Renal pelvis (tissue), 12 donors: ENCODE results near the gene VSIG10L2. TPM values are rescaled to one million over a fixed set of nuclear protein-coding genes. Genes with fewer than 3 reads are reported as not detected.
A peak's percentile ranks its signal among the peaks of the same experiment; 100 is the strongest.
"Not testable (repeated sequence)": the region's sequence is repeated elsewhere in the genome, so short reads cannot be mapped to it uniquely, and the experiment has no call there.

ENCODE experiments used
- DNase-seq: peaks from one replicate; pipeline ENCODE4 v3.0.0-alpha.2; 2013
- long read RNA-seq, 16 experiments: transcript quantifications; one replicate each; lab custom pipeline, GENCODE V29; 2026
- polyA plus RNA-seq, 3 donors: library from polyadenylated mRNA; unstranded; fragments of 120-200 nt; gene quantifications; one replicate each; pipeline ENCODE4 v1.2.1, GENCODE V29; 2013; ENCODE audit not compliant: insufficient read length in 3 of 3

Gene VSIG10L2
- polyA plus RNA-seq: under 1 TPM in 1 of 3 donors, not detected in 2; 0.06 TPM
- long read RNA-seq, donor 1: 0 reads
- long read RNA-seq, donor 2: 0 reads
- long read RNA-seq, donor 3: 0 reads
- long read RNA-seq, donor 4: 0 reads
- long read RNA-seq, donor 5: 0 reads
- long read RNA-seq, donor 6: 0 reads
- long read RNA-seq, donor 7: 0 reads
- long read RNA-seq, donor 8: 0 reads
- long read RNA-seq, donor 9: 0 reads
- long read RNA-seq, donor 10: 0 reads
- long read RNA-seq, donor 11: 0 reads
- long read RNA-seq, donor 12: 0 reads
- long read RNA-seq, donor 13: 0 reads
- long read RNA-seq, donor 14: 0 reads
- long read RNA-seq, donor 15: 0 reads
- long read RNA-seq, donor 16: 0 reads

DNA sequence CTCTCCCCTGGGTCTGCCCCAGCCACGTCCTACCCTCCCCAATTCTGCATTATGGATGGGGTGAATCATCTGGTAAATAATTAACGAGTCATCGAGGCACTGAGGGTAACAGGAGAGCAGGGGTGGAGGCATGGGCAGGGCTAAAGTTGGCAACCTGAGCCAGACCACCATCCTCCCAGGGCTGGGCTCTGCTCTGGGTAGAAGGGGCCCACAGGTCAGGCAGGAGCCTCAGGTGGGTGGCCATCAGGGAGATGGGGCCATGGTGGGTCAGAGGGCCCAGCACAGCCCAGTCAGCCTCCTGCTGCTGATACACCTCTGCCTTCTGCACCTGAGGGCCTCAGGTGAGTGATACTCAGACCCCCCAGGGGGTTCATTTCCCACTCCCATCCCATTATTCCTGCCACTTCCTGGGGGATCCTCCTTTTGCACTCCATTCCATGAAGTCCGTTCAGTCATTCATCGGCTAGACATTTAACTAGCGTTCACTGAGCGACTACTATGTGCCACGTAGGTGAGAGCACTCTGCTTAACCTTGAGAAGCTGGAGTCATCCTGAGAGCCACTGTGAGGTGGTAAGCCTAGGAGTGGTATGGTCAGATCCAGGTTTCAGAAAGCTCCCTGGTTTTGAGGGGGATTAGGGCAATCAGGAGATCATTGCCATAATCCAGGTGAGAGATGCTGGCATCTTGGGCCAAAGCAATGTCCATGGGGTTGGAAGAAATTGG is at the start of gene VSIG10L2:
TSS of gene VSIG10L2 (plus strand) at position 248 of the 724 bp plus-strand sequence. CDS start at position 260, 12 bp downstream.
- DNase-seq: no peak

DNA sequence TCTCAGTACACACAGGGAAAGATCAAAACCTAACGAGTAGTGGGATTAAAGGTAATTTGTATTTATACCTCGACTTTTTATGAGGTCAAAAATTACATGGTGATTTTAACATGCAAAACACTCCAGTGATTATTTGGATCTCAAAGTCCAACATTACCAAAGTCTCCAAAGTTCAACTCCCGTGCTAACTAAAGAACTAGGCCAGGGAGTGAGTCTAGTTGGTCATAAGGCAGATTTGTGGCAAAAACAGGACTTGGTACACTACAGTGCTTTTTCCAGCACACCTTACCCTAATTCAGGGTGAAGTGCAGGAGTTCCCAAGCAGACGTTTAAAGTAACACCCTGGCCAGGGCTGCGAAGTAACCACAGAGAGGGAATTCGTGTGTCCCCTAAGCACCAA is 44.0 kb upstream of the VSIG10L2 start:
- no peak for DNase-seq

DNA sequence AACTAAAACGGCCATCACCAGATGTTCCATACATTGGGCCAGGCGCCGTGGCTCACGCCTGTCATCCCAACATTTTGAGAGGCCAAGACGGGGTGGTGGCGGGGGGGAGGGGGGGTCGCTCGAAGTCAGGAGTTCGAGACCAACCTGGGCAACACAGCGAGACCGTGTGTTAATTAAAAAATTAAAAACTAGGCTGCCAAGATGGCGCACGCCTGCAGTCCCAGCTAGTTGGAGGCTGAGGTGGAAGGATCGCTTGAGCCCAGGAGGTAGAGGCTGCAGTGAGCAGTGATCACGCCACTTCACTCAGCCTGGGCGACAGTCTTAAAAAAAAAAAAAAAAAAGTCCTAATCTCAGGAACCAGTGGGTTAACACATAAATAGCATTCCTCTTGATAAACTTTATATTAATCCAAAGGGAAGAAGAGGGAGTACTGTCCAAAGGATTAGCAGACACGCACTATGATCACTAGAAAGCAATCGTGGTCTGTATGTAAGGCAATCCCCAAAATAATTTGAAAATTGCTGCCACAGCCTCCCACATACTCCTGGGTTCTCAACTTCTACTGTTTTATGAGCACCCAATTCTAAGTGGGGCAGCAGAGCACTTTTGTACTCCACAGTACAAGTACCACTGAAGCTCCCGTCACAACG is 43.4 kb upstream of the VSIG10L2 start:
- peak; percentile 4 for DNase-seq

DNA sequence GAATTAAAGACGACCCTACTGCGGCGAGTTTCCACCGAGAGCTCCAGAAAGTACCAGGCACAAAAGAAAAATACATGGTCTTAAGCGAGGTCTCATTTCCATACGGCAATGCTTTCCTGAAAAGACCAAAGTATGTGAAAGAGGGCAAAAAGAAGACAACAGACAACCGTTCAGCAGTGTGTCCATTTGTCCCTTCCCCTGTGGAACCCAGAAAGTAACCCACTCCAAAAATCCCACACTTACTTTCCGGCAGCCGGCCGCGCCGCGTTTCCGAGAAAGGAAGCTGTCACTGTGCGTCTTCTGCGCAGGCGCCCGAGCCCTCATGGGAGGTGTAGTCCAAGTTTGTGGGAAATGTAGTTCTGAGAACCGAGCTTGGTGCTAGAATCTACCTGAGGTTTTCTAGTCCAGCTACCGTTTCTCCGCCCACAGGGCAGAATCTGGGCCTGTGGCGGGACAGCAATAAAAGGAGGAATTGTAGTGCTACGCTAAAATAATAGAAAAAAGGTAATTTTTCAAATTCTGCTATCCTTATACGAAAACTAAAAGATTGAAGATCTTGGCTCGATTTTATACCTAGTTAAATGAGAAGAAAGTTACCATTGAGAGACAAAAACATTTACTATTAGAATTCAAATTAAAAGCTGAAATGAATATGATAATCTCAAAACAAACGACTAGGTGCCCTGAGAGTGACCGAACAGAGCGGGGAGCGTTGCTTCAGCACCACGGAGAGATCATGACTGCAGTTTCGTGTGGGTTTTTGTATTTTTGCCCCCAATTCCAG is 42.7 kb upstream of the VSIG10L2 start, which contains the start of gene PUS3:
TSS of gene PUS3 (minus strand) at position 280 of the 784 bp plus-strand sequence. CDS start 6,922 bp downstream, outside the sequence.
- DNase-seq: peak; percentile 90

DNA sequence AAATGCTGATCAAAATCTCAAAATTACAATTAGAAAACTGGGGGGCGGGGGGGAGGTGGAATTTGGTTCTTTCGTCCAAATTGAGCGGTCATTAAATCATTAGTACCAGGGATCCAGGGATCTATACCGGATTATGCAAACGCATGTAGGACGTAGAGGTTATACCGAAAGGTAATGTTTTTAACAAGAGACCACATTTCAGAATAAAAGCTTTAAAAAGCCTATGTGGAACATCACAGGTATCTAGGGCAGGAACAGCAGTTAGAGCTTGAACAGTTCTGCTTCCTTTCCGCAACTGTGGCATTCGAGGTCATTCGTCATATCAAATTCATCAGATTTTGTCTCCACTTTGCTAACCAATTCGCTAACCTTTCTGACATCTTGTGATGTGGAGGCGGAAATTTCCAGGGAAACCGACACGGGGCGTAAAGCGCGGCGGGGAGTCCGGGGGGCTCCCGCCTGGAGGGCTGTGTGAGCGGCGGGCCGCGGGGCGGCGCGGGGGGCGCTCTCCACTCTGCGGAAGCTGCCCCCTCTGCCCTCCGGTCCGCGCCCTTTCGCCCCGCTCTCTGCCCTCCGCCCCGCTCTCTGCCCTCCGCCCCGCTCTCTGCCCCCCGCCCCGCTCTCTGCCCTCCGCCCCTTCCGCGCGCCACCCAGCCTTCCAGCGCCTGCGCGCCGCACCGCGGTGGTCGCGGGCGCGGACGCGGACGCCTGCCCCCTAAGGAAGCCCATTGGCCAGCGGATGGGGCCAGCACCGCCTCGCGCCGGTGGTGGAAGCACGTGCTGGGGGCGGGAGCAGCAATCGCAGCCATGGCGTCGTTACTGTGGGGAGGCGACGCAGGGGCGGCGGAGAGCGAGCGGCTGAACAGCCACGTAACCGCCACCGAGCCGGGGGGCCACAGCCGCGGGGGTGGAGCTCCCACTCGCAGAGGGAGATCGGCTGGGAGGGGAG is 41.9 kb upstream of the VSIG10L2 start, which contains the start of gene DDX25:
TSS of gene DDX25 (plus strand) at position 798 of the 949 bp plus-strand sequence. CDS start at position 808, 10 bp downstream.
- peak; percentile 51 for DNase-seq

DNA sequence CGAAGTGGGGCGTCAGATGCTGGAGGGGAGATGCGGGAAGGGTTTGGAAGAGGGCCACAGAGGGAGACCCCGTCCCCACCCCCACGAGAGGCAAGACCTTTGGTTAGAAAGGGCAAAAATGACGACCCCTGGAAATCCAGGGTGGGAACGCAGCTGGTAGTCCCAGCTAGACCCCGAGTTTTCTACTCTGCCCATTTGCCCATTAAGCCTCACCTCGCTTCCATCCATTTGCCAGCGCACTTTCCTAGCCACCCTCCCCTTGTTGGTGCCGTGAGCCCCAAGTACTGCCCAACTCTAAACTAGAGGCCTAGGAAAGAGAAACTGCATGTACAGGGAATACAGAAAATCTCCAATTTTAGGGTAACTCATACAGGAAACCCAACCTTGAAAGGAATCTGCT is 41.2 kb upstream of the VSIG10L2 start:
- DNase-seq: no peak

DNA sequence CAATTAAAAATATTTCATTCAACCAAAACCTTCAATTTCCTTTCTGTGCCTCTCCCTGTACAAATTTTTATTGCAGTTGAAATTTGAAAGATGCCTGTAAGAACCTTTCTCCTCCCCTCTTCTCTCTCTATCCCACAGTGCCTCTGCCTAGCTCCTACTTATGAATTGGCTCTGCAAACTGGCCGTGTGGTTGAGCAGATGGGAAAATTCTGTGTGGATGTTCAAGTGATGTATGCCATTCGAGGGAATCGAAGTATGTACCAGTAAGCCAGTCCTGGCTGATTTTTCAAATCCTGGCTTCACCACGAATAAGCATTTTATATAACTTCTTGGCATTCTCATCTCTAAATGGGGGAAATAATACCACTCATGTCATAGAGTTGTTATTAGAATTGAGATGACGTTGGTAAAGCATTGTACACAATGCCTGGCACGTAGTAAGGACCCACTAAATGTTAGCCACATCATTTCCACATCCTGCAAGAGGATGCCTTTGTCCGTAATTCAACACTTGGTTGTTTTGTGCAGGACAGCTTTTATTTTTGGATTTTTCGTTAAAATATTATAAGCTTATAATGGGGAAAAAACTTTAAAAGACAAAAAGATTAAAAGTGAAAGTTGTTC is 35.5 kb upstream of the VSIG10L2 start:
- no peak for DNase-seq

DNA sequence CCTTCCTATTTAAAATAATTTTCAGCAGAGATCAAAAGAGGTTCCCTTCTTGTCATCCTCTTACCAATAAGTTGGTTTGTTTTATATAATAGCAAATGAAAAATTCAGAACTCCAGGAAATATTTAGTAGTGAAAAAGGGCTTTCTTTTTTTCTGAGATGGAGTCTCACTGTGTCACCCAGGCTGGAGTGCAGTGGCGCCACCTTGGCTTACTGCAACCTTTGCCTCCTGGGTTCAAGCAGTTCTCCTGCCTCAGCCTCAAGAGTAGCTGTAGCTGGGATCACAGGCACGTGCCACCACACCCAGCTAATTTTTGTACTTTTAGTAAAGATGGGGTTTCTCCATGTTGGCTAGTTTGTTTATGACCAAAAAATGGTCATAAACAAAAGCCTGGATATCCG is 31.2 kb upstream of the VSIG10L2 start:
- not testable (repeated sequence) for DNase-seq

DNA sequence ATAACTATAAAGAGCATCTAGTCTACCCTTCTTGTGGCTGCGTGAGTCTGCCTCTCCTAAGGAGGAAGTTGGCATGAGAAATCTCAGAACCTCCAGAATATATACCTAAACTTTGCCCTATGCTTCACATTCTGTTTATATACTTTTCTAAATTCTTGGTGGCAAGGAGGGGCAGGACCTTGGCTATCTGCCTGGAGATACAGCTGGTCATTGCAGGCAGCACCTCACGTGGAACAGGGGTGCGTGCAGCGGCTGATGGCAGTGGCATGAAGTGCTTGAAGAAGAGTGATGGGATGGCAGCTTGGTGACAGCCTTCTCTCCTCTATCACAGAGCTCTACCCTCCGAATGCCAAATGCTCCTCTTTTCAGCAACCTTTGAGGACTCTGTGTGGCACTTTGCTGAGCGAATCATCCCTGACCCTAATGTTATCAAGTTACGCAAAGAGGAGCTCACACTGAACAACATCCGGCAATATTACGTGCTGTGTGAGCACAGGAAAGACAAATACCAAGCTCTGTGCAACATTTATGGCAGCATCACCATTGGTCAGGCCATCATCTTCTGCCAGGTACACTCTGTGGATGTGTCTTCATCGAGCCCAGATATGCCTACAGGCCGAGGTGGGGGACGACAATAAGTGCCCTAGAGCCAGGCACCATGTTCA is 29.0 kb upstream of the VSIG10L2 start:
- peak; percentile 14 for DNase-seq

DNA sequence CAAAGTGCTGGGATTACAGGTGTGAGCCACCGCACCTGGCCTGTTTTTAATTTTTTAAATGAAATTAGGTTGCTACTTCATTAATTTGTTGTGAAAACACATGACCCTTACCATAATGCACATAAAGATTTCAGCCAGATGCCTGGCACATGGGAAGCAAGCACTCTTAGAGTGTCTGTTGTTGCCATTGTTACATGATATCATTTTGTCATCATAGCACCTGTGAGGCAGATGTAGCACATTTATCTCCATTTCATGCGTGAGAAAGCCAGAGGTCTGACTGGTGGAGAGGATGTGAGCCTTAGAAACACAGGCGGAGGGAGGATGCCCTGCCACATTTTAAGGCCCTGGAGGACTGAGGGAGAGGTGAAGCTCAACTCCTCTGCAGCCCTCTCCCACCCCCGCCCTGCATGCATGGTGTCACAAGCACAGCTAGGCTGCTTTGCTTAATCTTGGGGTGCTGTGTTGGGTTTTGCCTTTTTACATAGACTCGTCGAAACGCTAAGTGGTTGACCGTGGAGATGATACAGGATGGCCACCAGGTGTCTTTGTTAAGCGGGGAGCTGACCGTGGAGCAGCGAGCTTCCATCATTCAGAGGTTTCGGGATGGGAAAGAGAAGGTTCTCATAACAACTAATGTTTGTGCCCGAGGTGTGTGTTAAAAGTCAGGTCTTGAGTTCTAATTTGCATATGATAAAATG is 27.6 kb upstream of the VSIG10L2 start:
- DNase-seq: no peak

DNA sequence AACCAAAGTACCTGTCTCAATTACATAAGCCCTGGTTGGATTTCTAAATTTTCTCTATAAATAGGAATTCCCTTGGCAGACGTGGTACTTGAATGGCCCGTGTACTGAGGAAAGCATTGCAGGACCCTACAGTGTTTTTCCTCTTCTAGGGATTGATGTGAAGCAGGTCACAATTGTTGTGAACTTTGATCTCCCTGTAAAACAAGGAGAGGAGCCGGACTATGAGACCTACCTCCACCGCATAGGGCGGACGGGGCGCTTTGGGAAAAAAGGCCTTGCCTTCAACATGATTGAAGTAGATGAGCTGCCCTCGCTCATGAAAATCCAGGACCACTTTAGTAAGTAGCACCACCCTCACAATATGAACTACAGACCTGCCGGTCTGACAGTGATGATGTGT is 24.8 kb upstream of the VSIG10L2 start:
- DNase-seq: no peak

DNA sequence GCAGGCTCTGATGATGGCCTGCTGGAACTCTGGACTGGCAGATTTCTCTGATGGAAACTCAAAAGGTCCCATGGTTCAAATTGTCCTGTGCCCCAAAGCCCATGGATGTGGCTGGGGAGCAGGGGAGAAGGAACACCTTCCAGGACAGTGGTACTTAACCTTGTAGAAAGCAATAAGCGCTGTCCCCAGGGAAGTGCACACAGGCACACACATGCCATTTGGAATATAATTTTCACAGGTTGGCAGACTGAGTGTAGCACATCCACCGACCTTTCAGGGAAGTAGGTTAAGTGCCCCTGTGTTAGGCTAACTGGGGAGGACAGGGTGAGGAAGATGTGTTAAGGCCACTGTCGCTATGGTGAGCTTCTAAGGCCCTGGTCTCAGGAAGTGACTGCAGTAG is 23.7 kb upstream of the VSIG10L2 start:
- DNase-seq: no peak

DNA sequence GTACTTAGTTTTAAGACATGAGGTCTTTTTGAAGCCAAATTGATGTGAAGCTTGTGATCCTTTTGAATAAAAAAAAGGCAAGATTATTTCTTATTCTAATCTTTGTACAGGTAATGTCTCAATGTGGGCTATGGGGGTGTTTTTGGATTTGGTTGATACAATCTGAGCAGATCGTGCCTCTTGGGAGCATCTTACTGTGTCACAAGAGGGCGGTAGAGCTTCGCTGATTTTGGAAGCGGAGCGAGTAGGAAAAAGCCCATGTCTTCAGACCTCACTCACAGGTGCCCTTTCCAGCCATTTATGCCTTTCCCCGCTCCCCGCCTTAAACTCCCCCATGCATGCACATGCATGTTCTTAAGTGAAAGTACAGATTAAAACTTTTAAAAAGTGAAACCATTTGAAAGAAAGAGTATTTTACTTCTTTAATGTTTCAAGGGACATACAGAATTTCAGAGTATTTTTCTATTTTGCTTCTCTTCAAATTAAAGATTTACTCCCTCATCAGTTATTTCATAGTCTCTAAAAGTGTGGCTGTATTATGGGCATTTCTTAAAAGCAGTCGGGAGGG is 22.7 kb upstream of the VSIG10L2 start:
- DNase-seq: peak; percentile 79

DNA sequence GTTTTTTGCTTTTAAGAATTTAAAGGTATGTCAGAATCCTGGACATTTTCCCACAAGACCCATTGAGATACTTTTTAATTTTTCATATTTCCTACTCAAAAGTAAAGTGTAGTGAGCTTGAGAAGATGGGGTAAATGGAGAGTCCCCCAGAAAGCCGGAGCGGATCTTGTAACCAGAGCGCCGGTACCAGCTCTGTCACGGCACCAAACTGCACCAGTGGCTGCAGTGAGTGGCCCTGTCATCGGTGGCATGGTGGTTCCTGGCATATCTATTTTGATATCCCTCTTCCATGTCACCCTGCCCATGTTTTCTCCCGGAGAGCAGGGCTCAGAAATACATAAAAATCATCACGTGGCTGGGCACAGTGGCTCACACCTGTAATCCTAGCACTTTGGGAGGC is 22.2 kb upstream of the VSIG10L2 start:
- DNase-seq: no peak

DNA sequence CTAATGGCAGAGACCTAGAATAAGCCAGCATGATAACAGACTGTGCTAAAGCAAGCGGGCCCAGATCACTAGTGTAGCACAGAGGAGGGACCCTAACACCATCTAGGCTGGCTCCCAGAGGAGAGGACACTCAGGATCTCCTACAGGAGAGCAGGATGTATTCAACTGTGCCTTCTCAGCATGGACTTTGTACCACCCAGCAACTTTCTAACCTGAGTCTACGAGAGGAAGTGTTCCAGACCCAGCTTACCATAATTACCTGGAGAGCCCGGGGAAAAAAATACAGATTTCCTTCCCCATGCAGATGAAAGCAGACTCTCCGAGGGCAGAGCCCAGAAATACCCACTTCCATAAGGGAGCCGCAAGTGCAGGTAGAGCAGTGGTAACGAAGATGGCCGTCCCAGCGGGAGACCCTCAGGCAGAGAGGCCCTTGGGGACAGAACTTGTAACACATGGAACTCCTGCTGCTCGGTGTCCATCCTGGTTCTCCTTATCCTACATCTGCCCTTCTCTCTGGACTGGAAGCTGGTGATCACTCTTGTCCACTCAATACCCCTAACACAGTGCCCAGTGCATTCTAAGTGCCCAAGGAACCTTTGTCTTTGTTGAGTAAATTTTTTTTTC is 21.3 kb upstream of the VSIG10L2 start:
- no peak for DNase-seq

DNA sequence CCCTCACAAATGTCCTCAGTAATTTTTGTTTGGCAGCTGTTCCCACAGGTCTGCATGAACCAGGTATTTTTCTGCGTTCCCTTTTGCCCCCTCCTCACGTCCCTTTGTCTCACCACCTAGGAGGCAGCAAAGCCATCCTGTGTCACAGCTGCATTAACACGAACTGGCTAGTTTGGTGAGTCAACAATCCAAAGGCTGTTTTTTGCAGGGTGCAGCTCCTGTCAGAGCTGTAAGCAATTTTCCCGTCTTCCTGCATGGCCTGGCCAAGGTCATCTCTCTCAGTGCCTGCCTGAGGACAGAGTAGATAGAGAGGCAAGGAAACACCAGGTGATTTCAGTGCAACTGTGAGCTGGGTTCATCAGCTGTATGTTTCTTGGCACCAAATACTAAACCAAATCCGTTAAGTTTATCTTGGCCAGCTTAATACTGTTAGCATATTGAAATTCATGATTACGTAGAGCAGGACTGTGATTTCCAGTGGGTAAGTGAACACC is 20.6 kb upstream of the VSIG10L2 start:
- DNase-seq: no peak

DNA sequence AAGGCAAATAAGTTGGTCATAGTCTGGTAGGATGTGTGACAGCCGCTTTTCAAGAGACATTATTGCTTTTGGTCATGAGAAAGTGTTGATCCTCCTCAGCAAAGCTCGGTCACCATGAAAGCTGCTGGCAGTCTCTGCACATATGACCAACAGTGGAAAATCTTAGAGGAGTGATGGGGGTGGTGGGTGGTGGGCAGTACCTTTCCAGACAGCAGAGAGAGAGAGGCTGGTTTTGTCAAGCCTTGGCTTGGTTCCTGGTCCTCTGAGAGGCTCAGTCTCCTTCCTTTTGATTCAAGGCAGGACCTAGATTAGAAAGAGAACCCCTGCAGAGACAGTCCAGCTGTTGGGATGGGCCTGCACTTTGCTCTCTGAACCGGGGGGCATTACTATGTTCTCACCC is 20.0 kb upstream of the VSIG10L2 start:
- no peak for DNase-seq

DNA sequence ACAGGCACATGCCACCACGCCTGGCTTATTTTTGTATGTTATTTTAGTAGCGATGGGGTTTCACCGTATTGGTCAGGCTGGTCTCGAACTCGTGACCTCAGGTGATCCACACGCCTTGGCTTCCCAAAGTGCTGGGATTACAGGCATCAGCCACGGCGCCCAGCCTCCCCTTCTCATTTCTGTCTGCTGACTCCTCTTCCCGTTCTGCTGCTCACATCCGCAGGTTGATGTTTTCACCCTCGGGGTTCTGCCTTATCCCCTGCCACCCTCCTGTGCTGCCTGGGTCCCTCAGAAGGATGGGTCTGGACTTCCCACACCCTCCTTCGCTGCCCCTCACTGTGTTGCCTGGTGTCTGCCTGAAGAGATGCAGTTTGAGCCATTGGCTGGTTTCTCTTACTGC is 19.2 kb upstream of the VSIG10L2 start:
- DNase-seq: no peak
